HG03103 (cell line): ENCODE results near the gene TLR3.

Experiments
- ATAC-seq: cut with Tn5 transposase; IDR thresholded peaks from one replicate; pipeline ENCODE4 v1.9.1; 2021; ENCODE audit warnings: low read depth; ENCODE audit not compliant: unreplicated experiment

Gene TLR3

GRCh38 chr4:186104114-186104889 lies 35.3 kb downstream of the TLR3 start, which contains the start of gene FAM149A:
TSS of gene FAM149A (plus strand) at chr4:186104704.
- peak; percentile 73 for ATAC-seq

GRCh38 chr4:186104890-186105646 lies 36.1 kb downstream of the TLR3 start:
- ATAC-seq, result peak; percentile 16

GRCh38 chr4:186105647-186106321 lies 36.8 kb downstream of the TLR3 start:
- ATAC-seq, result no peak

- no peak for ATAC-seq
Observed at GRCh38 chr4:186107947-186108346, 39.0 kb downstream of the TLR3 start.

GRCh38 chr4:186108391-186108790 lies 39.4 kb downstream of the TLR3 start:
- no peak for ATAC-seq

- ATAC-seq, result no peak
Observed at GRCh38 chr4:186109245-186109644, 40.3 kb downstream of the TLR3 start.

- no peak for ATAC-seq
Observed at GRCh38 chr4:186116697-186117096, 47.7 kb downstream of the TLR3 start.

- ATAC-seq, result no peak
Observed at GRCh38 chr4:186118582-186118981, 49.6 kb downstream of the TLR3 start.

GRCh38 chr4:186121057-186121456 lies 52.1 kb downstream of the TLR3 start:
- ATAC-seq, result no peak

- no peak for ATAC-seq
Observed at GRCh38 chr4:186128842-186129241, 59.9 kb downstream of the TLR3 start.

GRCh38 chr4:186131935-186132334 lies 63.0 kb downstream of the TLR3 start:
- no peak for ATAC-seq

- no peak for ATAC-seq
Observed at GRCh38 chr4:186132577-186133242, 63.8 kb downstream of the TLR3 start.

- ATAC-seq, result peak; percentile 99
Observed at GRCh38 chr4:186134257-186134656, 65.3 kb downstream of the TLR3 start.

- ATAC-seq, result no peak
Observed at GRCh38 chr4:186134861-186135260, 65.9 kb downstream of the TLR3 start.

- ATAC-seq, result peak; percentile 37
Observed at GRCh38 chr4:186137196-186137794, 68.3 kb downstream of the TLR3 start.
